Loucy (cell line): Measurements from ENCODE around the gene GNB5.

Experiments
- EZH2phosphoT487 ChIP-seq: fragments of 200-600 bp; IDR thresholded peaks from 2 replicates; pipeline ENCODE4 v1.6.1; 2018; ENCODE audit warnings: antibody characterized with exemption, mild to moderate bottlenecking, moderate library complexity, borderline replicate concordance
- TF ChIP-seq, protein P1 (sequence below): fragments of 200-600 bp; sonication (generic); conservative IDR thresholded peaks from 2 replicates; pipeline ENCODE4 v1.5.1; 2014; ENCODE audit warnings: mild to moderate bottlenecking, antibody characterized with exemption, low read length

DNA sequence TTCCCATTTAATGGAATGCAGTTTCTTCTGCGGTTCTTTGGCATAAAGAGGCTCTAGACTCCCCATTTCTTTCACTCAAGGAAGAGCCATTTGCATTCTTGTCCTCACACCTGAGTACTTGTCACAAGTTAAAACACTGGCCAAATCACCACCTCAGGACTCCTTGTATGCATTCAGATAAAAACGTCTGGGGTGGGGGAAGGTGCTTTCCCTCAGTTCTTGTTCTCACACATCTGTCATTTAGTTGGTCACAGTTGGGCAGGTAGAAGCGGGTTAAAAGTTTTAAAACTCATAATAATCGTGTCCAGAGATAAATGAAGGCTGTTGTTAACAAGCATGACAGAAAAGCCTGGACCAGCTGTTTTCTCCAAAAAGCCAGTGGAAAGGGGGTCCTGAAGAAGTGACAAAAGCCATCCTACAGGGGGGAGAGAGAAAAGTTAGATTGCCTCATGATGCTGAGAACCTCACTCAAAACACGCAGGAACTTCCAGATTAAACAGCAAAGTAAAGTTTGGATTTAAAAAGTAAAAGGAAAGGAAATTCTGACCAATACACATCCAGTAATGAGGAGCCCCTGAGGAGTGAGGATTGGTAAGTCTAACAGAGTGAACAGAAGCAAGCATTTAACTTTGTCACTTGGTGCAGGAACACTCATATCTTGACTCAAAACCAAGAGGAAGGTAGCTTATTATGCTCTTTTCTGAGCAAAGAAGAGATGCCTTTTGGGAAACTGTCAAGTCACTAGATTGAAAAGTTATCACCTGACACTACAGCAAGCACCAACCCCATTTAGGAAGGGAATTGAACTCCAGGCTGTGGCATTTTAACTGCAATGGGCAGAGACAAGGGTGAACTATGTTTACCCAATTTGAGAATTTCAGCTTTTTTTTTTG lies 81.4 kb downstream of the GNB5 start:
- TF ChIP-seq, protein P1, sequence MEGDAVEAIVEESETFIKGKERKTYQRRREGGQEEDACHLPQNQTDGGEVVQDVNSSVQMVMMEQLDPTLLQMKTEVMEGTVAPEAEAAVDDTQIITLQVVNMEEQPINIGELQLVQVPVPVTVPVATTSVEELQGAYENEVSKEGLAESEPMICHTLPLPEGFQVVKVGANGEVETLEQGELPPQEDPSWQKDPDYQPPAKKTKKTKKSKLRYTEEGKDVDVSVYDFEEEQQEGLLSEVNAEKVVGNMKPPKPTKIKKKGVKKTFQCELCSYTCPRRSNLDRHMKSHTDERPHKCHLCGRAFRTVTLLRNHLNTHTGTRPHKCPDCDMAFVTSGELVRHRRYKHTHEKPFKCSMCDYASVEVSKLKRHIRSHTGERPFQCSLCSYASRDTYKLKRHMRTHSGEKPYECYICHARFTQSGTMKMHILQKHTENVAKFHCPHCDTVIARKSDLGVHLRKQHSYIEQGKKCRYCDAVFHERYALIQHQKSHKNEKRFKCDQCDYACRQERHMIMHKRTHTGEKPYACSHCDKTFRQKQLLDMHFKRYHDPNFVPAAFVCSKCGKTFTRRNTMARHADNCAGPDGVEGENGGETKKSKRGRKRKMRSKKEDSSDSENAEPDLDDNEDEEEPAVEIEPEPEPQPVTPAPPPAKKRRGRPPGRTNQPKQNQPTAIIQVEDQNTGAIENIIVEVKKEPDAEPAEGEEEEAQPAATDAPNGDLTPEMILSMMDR = no peak
- TF ChIP-seq EZH2phosphoT487 = no peak
